Osteoblast (primary cell): ENCODE data around the gene ABCG8. TPM values are rescaled to one million over a fixed set of nuclear protein-coding genes. Genes with fewer than 3 reads are reported as not detected.

Experiments
- DNase-seq: peaks from one replicate; pipeline ENCODE4 v3.0.0; 2011; ENCODE audit warnings: low spot score, mixed read lengths; ENCODE audit not compliant: insufficient read length; ENCODE audit errors: missing footprints
- H2AFZ ChIP-seq: 2 replicates; pipeline ENCODE4 v1.6.0; 2011; ENCODE audit warnings: mild to moderate bottlenecking, low read length
- H3K27ac ChIP-seq: 2 replicates; pipeline ENCODE4 v1.5.1; 2011; ENCODE audit warnings: mild to moderate bottlenecking, low read depth, low read length, moderate library complexity
- H3K27me3 ChIP-seq: 2 replicates; pipeline ENCODE4 v1.6.0; 2012; ENCODE audit warnings: mild to moderate bottlenecking, control low read depth, inconsistent platforms, low read length, moderate library complexity; ENCODE audit not compliant: insufficient read depth
- H3K36me3 ChIP-seq: 2 replicates; pipeline ENCODE4 v1.5.1; 2011; ENCODE audit warnings: mild to moderate bottlenecking, low read length, control low read depth, moderate library complexity; ENCODE audit not compliant: insufficient read depth
- H3K4me1 ChIP-seq: 2 replicates; pipeline ENCODE4 v1.5.1; 2011; ENCODE audit warnings: mild to moderate bottlenecking, low read length, control low read depth, moderate library complexity; ENCODE audit not compliant: insufficient read depth
- H3K4me2 ChIP-seq: 2 replicates; pipeline ENCODE4 v1.6.0; 2011; ENCODE audit warnings: mild to moderate bottlenecking, low read length; ENCODE audit not compliant: insufficient read depth
- H3K4me3 ChIP-seq: fragments of 200-600 bp; sonication (generic); 3 replicates; pipeline ENCODE4 v1.5.1; 2012; ENCODE audit warnings: mild to moderate bottlenecking, low read length, inconsistent platforms; ENCODE audit not compliant: insufficient read depth
- H3K79me2 ChIP-seq: 2 replicates; pipeline ENCODE4 v1.6.0; 2012; ENCODE audit warnings: mild to moderate bottlenecking, low read length, control low read depth, inconsistent platforms; ENCODE audit not compliant: insufficient read depth
- H3K9me3 ChIP-seq: 2 replicates; pipeline ENCODE4 v1.5.1; 2011; ENCODE audit warnings: low read depth, low read length, control low read depth
- H4K20me1 ChIP-seq: 2 replicates; pipeline ENCODE4 v1.6.0; 2012; ENCODE audit warnings: mild to moderate bottlenecking, low read length, control low read depth; ENCODE audit not compliant: insufficient read depth
- CTCF ChIP-seq: IDR thresholded peaks from 2 replicates; pipeline ENCODE4 v1.5.1; 2011; ENCODE audit warnings: mild to moderate bottlenecking, low read depth, low read length, moderate library complexity; ENCODE audit errors: extremely low read depth
- total RNA-seq: library from RNA; depleted of rRNA; stranded (reverse); fragments of >200 nt; gene quantifications from 2 replicates; pipeline ENCODE4 v1.2.3, GENCODE V29; 2012

The ABCG8 gene
- total RNA-seq, 1 donor: not detected

DNA sequence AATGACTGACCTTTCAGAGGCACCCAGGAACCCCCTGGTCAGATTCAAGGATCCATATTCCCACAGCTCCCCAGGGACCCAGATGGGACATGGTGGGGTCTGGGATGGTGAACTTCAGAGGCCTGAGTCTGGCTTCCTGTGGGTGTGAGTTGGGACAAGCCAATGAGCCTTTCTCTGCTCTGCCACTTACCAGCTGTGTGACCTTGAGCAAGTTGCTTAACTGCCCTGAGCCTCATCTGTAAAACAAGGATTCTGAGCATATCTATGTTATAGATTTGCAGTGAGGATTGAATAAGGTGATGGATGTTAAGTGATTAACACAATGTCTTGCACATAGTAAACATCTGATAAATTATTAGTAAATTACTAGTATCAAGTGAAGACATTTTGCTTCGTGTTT, 6.4 kb downstream of the ABCG8 start:
- Histone ChIP-seq H3K27me3 (peaks cover 20% of the 10 kb centered on the region), H3K4me3 (no peak overlapping the region), H3K9me3 (no peaks in the 10 kb centered on the region), H3K79me2 (no peaks in the 10 kb centered on the region), H3K4me2 (no peak overlapping the region), H3K27ac (no peak overlapping the region), H2AFZ (no peak overlapping the region), H3K36me3 (no peaks in the 10 kb centered on the region), H3K4me1 (no peaks in the 10 kb centered on the region), H4K20me1 (no peaks in the 10 kb centered on the region)
- no peak for TF ChIP-seq CTCF
- no peak for DNase-seq

DNA sequence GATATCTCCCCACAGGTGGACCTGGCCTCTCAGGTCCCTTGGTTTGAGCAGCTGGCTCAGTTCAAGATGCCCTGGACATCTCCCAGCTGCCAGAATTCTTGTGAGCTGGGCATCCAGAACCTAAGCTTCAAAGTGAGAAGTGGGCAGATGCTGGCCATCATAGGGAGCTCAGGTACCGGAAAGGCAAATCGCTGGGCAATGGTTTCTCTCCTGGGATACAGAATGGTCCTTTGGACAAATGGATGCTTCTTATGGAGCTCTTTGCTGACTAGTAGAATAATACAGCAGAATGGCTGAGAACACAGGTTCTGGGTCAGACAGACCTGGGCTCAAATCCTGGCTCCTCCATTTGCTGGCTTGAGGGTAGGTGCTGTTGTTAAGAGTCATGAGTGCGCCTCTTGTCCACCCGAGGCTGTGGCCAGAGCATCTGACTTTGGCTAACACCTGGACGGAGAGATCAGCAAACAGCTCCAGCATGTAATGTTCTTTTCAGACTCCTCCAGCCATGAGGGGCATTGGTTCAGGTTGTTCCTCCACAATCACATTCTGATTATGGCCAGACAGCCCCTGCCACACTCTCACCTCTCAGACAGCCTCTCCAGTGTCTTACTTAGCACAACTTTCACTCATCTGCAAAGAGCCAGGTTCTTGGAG, 7.5 kb downstream of the ABCG8 start:
- no peak overlapping the region for H3K4me2 ChIP-seq
- H3K36me3 ChIP-seq: no peaks in the 10 kb centered on the region
- no peaks in the 10 kb centered on the region for H3K79me2 ChIP-seq
- TF ChIP-seq CTCF: no peak
- H3K4me3 ChIP-seq: no peak overlapping the region
- H2AFZ ChIP-seq: no peak overlapping the region
- no peaks in the 10 kb centered on the region for H4K20me1 ChIP-seq
- H3K27ac ChIP-seq: no peak overlapping the region
- no peaks in the 10 kb centered on the region for H3K4me1 ChIP-seq
- peaks cover 15% of the 10 kb centered on the region for H3K27me3 ChIP-seq
- no peaks in the 10 kb centered on the region for H3K9me3 ChIP-seq
- DNase-seq: no peak

GRCh38 chr2:43848214-43848613, 9.4 kb downstream of the ABCG8 start:
- no peak overlapping the region for H3K4me2 ChIP-seq
- H3K27me3 ChIP-seq: peaks cover 11% of the 10 kb centered on the region
- no peaks in the 10 kb centered on the region for H4K20me1 ChIP-seq
- no peaks in the 10 kb centered on the region for H3K79me2 ChIP-seq
- TF ChIP-seq CTCF: no peak
- H3K36me3 ChIP-seq: no peaks in the 10 kb centered on the region
- no peak overlapping the region for H2AFZ ChIP-seq
- H3K4me1 ChIP-seq: no peaks in the 10 kb centered on the region
- DNase-seq: no peak
- no peaks in the 10 kb centered on the region for H3K9me3 ChIP-seq
- no peak overlapping the region for H3K4me3 ChIP-seq
- H3K27ac ChIP-seq: no peak overlapping the region

GRCh38 chr2:43851011-43851980, 12.5 kb downstream of the ABCG8 start:
- Histone ChIP-seq H4K20me1 (no peaks in the 10 kb centered on the region), H3K27me3 (peaks cover 32% of the 10 kb centered on the region), H3K4me1 (no peaks in the 10 kb centered on the region), H3K9me3 (no peaks in the 10 kb centered on the region), H2AFZ (no peak overlapping the region), H3K27ac (no peak overlapping the region), H3K36me3 (no peaks in the 10 kb centered on the region), H3K4me3 (no peak overlapping the region), H3K4me2 (no peak overlapping the region), H3K79me2 (no peaks in the 10 kb centered on the region)
- no peak for DNase-seq
- TF ChIP-seq CTCF: no peak
